Cardiac fibroblast (primary cell): ENCODE results near the gene ALKBH8.
A peak's percentile ranks its signal among the peaks of the same experiment; 100 is the strongest.
"Not testable (repeated sequence)": the region's sequence is repeated elsewhere in the genome, so short reads cannot be mapped to it uniquely, and the experiment has no call there.

ENCODE experiments used
- DNase-seq, 2 donors: peaks; one replicate each; pipeline versions ENCODE4 v3.0.0 to v3.0.0-alpha.2; 2010; ENCODE audit warnings: low read depth in 2 of 2
- H3K4me3 ChIP-seq, 2 donors: replicated peaks in 1 of 2; 1 replicate in 1 of 2; 2 replicates in 1 of 2; pipeline ENCODE4 v1.5.1; 2011; ENCODE audit warnings: low read depth in 2 of 2, low read length in 2 of 2, mild to moderate bottlenecking in 2 of 2, moderate library complexity in 1 of 2
- TF ChIP-seq, protein P1 (sequence below): IDR thresholded peaks from one replicate; pipeline ENCODE4 v1.5.1; 2011; ENCODE audit warnings: low read depth, mild to moderate bottlenecking, low read length, inconsistent platforms

Gene ALKBH8

DNA sequence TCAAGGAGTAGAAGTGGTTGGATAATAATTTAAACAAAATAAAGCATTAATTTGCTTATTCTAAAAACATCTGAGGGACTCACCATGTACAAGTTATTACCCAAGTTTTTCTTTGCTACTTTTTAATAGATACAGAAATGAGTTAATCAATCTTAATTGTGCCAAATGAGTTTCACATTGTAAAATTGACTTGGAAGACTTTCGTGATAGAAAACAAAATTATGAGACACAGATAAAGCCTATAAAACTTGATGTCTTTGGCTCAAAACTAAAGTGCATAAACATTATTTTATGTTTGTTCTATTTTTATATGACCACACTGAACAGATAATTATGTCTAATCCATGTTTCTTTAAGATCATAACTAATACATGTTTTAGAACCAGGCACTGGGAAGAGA lies 97.8 kb downstream of the ALKBH8 start:
- no peak for DNase-seq
- no peak overlapping the region for H3K4me3 ChIP-seq
- TF ChIP-seq, protein P1, sequence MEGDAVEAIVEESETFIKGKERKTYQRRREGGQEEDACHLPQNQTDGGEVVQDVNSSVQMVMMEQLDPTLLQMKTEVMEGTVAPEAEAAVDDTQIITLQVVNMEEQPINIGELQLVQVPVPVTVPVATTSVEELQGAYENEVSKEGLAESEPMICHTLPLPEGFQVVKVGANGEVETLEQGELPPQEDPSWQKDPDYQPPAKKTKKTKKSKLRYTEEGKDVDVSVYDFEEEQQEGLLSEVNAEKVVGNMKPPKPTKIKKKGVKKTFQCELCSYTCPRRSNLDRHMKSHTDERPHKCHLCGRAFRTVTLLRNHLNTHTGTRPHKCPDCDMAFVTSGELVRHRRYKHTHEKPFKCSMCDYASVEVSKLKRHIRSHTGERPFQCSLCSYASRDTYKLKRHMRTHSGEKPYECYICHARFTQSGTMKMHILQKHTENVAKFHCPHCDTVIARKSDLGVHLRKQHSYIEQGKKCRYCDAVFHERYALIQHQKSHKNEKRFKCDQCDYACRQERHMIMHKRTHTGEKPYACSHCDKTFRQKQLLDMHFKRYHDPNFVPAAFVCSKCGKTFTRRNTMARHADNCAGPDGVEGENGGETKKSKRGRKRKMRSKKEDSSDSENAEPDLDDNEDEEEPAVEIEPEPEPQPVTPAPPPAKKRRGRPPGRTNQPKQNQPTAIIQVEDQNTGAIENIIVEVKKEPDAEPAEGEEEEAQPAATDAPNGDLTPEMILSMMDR: no peak

DNA sequence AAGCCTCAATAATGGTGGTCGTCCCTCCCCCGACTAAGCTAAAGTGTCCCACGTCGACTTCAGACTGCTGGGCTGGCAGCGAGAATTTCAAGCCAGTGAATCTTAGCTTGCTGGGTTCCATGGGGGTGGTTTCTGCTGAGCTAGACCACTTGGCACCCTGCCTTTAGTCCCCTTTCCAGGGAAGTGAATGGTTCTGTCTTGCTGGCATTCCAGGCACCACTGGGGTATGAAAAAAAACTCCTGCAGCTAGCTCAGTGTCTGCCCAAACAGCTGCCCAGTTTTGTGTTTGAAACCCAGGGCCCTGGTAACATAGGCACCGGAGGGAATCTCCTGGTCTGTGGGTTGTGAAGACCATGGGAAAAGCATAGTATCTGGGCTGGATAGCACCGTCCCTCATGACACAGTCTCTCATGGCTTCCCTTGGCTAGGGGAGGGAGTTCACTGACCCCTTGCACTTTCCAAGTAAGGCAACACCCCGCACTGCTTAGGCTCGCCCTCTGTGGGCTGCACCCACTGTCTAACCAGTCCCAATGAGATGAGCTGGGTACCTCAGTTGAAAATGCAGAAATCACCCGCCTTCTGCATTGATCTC lies 99.2 kb downstream of the ALKBH8 start:
- DNase-seq, H3K4me3 ChIP-seq: not testable (repeated sequence)

DNA sequence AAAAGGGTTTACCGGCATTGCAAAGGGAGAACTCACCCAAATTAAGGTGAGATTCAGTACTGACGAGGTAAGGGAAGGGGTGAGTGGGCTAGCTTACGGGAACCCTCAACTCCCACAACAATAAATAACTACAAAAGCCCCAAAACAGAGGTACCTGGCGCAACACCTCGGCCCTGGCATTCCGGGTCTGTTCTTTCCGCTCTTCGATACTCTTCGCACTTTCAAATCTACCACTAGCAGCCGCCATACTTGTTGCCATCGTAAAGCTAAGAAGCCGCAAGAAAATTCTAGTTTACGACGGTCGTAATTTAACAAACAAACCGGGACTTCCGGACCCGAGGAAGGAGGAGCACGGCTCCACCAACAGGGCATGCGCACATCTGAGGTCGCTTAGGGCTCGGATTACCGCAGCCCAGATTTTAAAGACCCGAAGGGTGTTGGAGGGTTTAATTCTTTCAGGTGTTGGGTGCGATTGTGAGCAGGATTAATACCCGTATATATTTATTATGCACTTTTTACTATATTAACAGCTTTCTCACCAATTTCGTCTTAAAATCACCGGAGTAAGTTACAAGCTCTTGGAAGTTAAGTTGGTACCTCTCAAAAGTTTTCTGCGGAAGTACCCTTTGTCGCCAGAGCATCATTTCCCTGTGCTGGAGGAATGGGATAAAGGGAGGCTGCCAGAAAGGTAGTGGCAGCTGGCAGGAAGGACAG lies 107.8 kb downstream of the ALKBH8 start, which contains the start of gene CWF19L2:
CWF19L2 (minus strand) TSS at position 268 of the 714 bp plus-strand sequence; CDS start at position 259, 9 bp downstream.
- peak; percentile 97 for DNase-seq
- H3K4me3 ChIP-seq: peak within 1 kb of the TSS; percentile 66 to 75
- TF ChIP-seq, protein P1: no peak

DNA sequence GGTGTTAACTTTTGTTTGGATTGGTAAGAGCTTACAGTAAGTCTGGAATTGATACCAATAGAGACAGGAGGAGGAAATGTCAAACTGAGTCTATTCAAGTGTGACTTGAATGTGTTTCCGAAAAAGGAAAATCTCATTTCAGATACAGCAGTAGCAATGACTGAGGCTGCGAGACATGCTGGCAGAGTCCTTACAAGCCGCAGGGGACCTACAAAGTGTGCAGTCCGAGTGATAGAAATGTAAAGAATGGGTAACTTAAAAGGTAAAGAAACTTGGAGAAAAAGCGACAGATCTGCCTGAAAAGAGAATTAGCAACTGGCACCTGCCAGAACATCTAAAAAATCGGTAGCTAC lies 108.4 kb downstream of the ALKBH8 start:
- DNase-seq: peak in 1 of 2 donors; percentile 4
- TF ChIP-seq, protein P1: no peak
- H3K4me3 ChIP-seq: peak overlapping the region; percentile 66 to 75

DNA sequence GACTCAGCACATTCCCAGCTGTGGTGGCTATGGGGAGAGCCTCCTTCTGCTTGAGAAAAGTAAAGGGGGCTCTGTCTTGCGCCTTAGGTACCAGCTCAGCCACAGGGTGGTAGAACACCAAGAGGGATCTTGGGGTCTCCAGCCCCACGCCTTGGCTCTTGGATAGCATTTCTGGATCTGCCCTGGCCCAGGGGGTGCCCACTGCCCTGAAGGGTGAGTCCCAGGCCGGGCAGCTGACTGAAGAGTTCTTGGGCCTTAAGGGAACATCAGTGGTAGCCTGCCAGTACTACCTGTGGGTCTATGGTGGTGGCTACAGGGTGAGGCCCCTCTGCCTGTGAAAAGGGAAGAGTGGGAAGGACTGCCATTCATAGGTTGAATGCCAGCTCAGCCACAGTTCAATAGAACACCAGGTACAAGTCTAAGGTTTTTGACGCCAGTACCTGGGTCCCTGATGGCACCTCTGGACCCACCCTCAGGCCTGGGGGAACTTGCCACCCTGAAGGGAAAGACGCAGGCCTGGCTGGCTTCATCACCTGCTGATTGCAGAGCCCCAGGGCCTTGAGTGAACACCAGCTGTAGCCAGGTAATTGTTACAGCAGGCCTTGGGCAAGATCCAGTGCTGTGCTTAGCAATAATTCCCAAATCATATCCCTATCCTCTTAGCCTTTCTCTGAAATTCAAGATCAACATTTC lies 111.8 kb downstream of the ALKBH8 start:
- TF ChIP-seq, protein P1: no peak
- no peak for DNase-seq
- no peak overlapping the region for H3K4me3 ChIP-seq
